ENCODE data around the gene SPATA46.

Gene SPATA46

GRCh38 chr1:162385280-162385623 is 8.6 kb upstream of the SPATA46 start:
- 92 to 97% methylated on average over 3 of the region's 3 CpGs for WGBS, 2 experiments
- Histone ChIP-seq H3K4me3 (ENCODE audit: insufficient read depth, low read depth, low read length) (no peak overlapping the region), H3K27me3 (ENCODE audit: control insufficient read depth, insufficient read depth, low read length, poor library complexity, severe bottlenecking) (no peaks in the 10 kb centered on the region), H3K36me3 (ENCODE audit: control insufficient read depth, insufficient read depth, low read length) (peaks cover 6% of the 10 kb centered on the region), H3K4me1 (ENCODE audit: control insufficient read depth, insufficient read depth, low read length) (peaks cover 53% of the 10 kb centered on the region), H3K27ac (ENCODE audit: insufficient read depth, low read depth, low read length, poor library complexity, severe bottlenecking) (no peak overlapping the region), H3K9me3 (ENCODE audit: control insufficient read depth, low read length) (no peaks in the 10 kb centered on the region)

GRCh38 chr1:162384601-162385279 is 8.1 kb upstream of the SPATA46 start:
- H3K27ac ChIP-seq (ENCODE audit: insufficient read depth, low read depth, low read length, poor library complexity, severe bottlenecking): peak overlapping the region; percentile 55
- 88 to 89% methylated on average over 10 of the region's 10 CpGs for WGBS, 2 experiments
- no peaks in the 10 kb centered on the region for H3K27me3 ChIP-seq (ENCODE audit: control insufficient read depth, insufficient read depth, low read length, poor library complexity, severe bottlenecking)
- H3K4me3 ChIP-seq (ENCODE audit: insufficient read depth, low read depth, low read length): no peak overlapping the region
- H3K36me3 ChIP-seq (ENCODE audit: control insufficient read depth, insufficient read depth, low read length): peaks cover 6% of the 10 kb centered on the region
- H3K9me3 ChIP-seq (ENCODE audit: control insufficient read depth, low read length): no peaks in the 10 kb centered on the region
- peaks cover 47% of the 10 kb centered on the region for H3K4me1 ChIP-seq (ENCODE audit: control insufficient read depth, insufficient read depth, low read length)

- peaks cover 42% of the 10 kb centered on the region for H3K4me1 ChIP-seq (ENCODE audit: control insufficient read depth, insufficient read depth, low read length)
- 91 to 98% methylated on average over 6 of the region's 6 CpGs for WGBS, 2 experiments
These were observed 7.5 kb upstream of the SPATA46 start for GRCh38 chr1:162384116-162384515.

GRCh38 chr1:162383516-162383915 is 6.9 kb upstream of the SPATA46 start:
- WGBS, 2 experiments: 78 to 85% methylated on average over 8 of the region's 8 CpGs
- H3K4me3 ChIP-seq (ENCODE audit: insufficient read depth, low read depth, low read length): no peak overlapping the region
- H3K27me3 ChIP-seq (ENCODE audit: control insufficient read depth, insufficient read depth, low read length, poor library complexity, severe bottlenecking): no peaks in the 10 kb centered on the region
- peaks cover 37% of the 10 kb centered on the region for H3K4me1 ChIP-seq (ENCODE audit: control insufficient read depth, insufficient read depth, low read length)
- H3K9me3 ChIP-seq (ENCODE audit: control insufficient read depth, low read length): no peaks in the 10 kb centered on the region
- H3K36me3 ChIP-seq (ENCODE audit: control insufficient read depth, insufficient read depth, low read length): peaks cover 6% of the 10 kb centered on the region
- H3K27ac ChIP-seq (ENCODE audit: insufficient read depth, low read depth, low read length, poor library complexity, severe bottlenecking): no peak overlapping the region

More at GRCh38 chr1:162384116-162384515, 7.5 kb upstream of the SPATA46 start:
- Histone ChIP-seq H3K27me3 (ENCODE audit: control insufficient read depth, insufficient read depth, low read length, poor library complexity, severe bottlenecking) (no peaks in the 10 kb centered on the region), H3K36me3 (ENCODE audit: control insufficient read depth, insufficient read depth, low read length) (peaks cover 6% of the 10 kb centered on the region), H3K4me3 (ENCODE audit: insufficient read depth, low read depth, low read length) (no peak overlapping the region), H3K9me3 (ENCODE audit: control insufficient read depth, low read length) (no peaks in the 10 kb centered on the region), H3K27ac (ENCODE audit: insufficient read depth, low read depth, low read length, poor library complexity, severe bottlenecking) (peak overlapping the region; percentile 55)

- Histone ChIP-seq H3K9me3 (ENCODE audit: control insufficient read depth, low read length) (no peaks in the 10 kb centered on the region), H3K36me3 (ENCODE audit: control insufficient read depth, insufficient read depth, low read length) (peaks cover 6% of the 10 kb centered on the region), H3K27me3 (ENCODE audit: control insufficient read depth, insufficient read depth, low read length, poor library complexity, severe bottlenecking) (no peaks in the 10 kb centered on the region), H3K4me1 (ENCODE audit: control insufficient read depth, insufficient read depth, low read length) (peaks cover 33% of the 10 kb centered on the region), H3K4me3 (ENCODE audit: insufficient read depth, low read depth, low read length) (no peak overlapping the region), H3K27ac (ENCODE audit: insufficient read depth, low read depth, low read length, poor library complexity, severe bottlenecking) (no peak overlapping the region)
- WGBS, 2 experiments: 94 to 96% methylated on average over 6 of the region's 6 CpGs
These were observed 6.4 kb upstream of the SPATA46 start for GRCh38 chr1:162383091-162383490.

- Histone ChIP-seq H3K9me3 (ENCODE audit: control insufficient read depth, low read length) (no peaks in the 10 kb centered on the region), H3K4me1 (ENCODE audit: control insufficient read depth, insufficient read depth, low read length) (peaks cover 23% of the 10 kb centered on the region), H3K27ac (ENCODE audit: insufficient read depth, low read depth, low read length, poor library complexity, severe bottlenecking) (no peak overlapping the region), H3K4me3 (ENCODE audit: insufficient read depth, low read depth, low read length) (no peak overlapping the region), H3K36me3 (ENCODE audit: control insufficient read depth, insufficient read depth, low read length) (peaks cover 6% of the 10 kb centered on the region), H3K27me3 (ENCODE audit: control insufficient read depth, insufficient read depth, low read length, poor library complexity, severe bottlenecking) (no peaks in the 10 kb centered on the region)
- WGBS, 2 experiments: 95 to 96% methylated on average over 13 of the region's 13 CpGs
These were observed 5.5 kb upstream of the SPATA46 start for GRCh38 chr1:162381941-162382750.

- peaks cover 6% of the 10 kb centered on the region for H3K36me3 ChIP-seq (ENCODE audit: control insufficient read depth, insufficient read depth, low read length)
- H3K4me1 ChIP-seq (ENCODE audit: control insufficient read depth, insufficient read depth, low read length): peaks cover 21% of the 10 kb centered on the region
- 94 to 97% methylated on average over 3 of the region's 3 CpGs for WGBS, 2 experiments
- no peak within 1 kb of the TSS for H3K27ac ChIP-seq (ENCODE audit: insufficient read depth, low read depth, low read length, poor library complexity, severe bottlenecking)
- no peak within 1 kb of the TSS for H3K4me3 ChIP-seq (ENCODE audit: insufficient read depth, low read depth, low read length)
- H3K9me3 ChIP-seq (ENCODE audit: control insufficient read depth, low read length): no peaks in the 10 kb centered on the region
- no peaks in the 10 kb centered on the region for H3K27me3 ChIP-seq (ENCODE audit: control insufficient read depth, insufficient read depth, low read length, poor library complexity, severe bottlenecking)
These were observed 4.7 kb upstream of the SPATA46 start, which contains the start of gene C1orf226 for GRCh38 chr1:162381383-162381782. C1orf226 (plus strand) TSS chr1:162381728; CDS start chr1:162381902, 174 bp downstream.

- Histone ChIP-seq H3K4me3 (ENCODE audit: insufficient read depth, low read depth, low read length) (no peak overlapping the region), H3K36me3 (ENCODE audit: control insufficient read depth, insufficient read depth, low read length) (peaks cover 6% of the 10 kb centered on the region), H3K27me3 (ENCODE audit: control insufficient read depth, insufficient read depth, low read length, poor library complexity, severe bottlenecking) (no peaks in the 10 kb centered on the region), H3K9me3 (ENCODE audit: control insufficient read depth, low read length) (no peaks in the 10 kb centered on the region), H3K4me1 (ENCODE audit: control insufficient read depth, insufficient read depth, low read length) (peaks cover 21% of the 10 kb centered on the region), H3K27ac (ENCODE audit: insufficient read depth, low read depth, low read length, poor library complexity, severe bottlenecking) (no peak overlapping the region)
- WGBS, 2 experiments: 95% methylated on average over 6 of the region's 6 CpGs
These were observed 3.6 kb upstream of the SPATA46 start for GRCh38 chr1:162380061-162380846.

- H3K4me3 ChIP-seq (ENCODE audit: insufficient read depth, low read depth, low read length): no peak overlapping the region
- H3K4me1 ChIP-seq (ENCODE audit: control insufficient read depth, insufficient read depth, low read length): no peaks in the 10 kb centered on the region
- no peaks in the 10 kb centered on the region for H3K36me3 ChIP-seq (ENCODE audit: control insufficient read depth, insufficient read depth, low read length)
- H3K9me3 ChIP-seq (ENCODE audit: control insufficient read depth, low read length): no peaks in the 10 kb centered on the region
- 83 to 85% methylated on average over 8 of the region's 8 CpGs for WGBS, 2 experiments
- no peaks in the 10 kb centered on the region for H3K27me3 ChIP-seq (ENCODE audit: control insufficient read depth, insufficient read depth, low read length, poor library complexity, severe bottlenecking)
- no peak overlapping the region for H3K27ac ChIP-seq (ENCODE audit: insufficient read depth, low read depth, low read length, poor library complexity, severe bottlenecking)
These were observed 1.2 kb downstream of the SPATA46 start for GRCh38 chr1:162375463-162375862.

- Histone ChIP-seq H3K27me3 (ENCODE audit: control insufficient read depth, insufficient read depth, low read length, poor library complexity, severe bottlenecking) (no peaks in the 10 kb centered on the region), H3K36me3 (ENCODE audit: control insufficient read depth, insufficient read depth, low read length) (no peaks in the 10 kb centered on the region), H3K4me1 (ENCODE audit: control insufficient read depth, insufficient read depth, low read length) (no peaks in the 10 kb centered on the region), H3K9me3 (ENCODE audit: control insufficient read depth, low read length) (no peaks in the 10 kb centered on the region), H3K27ac (ENCODE audit: insufficient read depth, low read depth, low read length, poor library complexity, severe bottlenecking) (no peak overlapping the region), H3K4me3 (ENCODE audit: insufficient read depth, low read depth, low read length) (no peak overlapping the region)
- WGBS, 2 experiments: 92 to 94% methylated on average over 9 of the region's 9 CpGs
These were observed 2.2 kb downstream of the SPATA46 start for GRCh38 chr1:162374406-162374805.

Measured in ectodermal cell (in vitro differentiated cells).